ENCODE results near the gene TEPSIN. TPM values are rescaled to one million over a fixed set of nuclear protein-coding genes. Genes with fewer than 3 reads are reported as not detected.

Gene TEPSIN
- total and polyA plus RNA-seq, 2 of the 8 experiments (the other 6 are each of a cell fraction or from before 2014, with no cell fraction given), result 22.9 to 28.0 TPM

GRCh38 chr17:81285894-81286293 lies 47.0 kb upstream of the TEPSIN start:
- Histone ChIP-seq H2BK5ac (ENCODE audit: low read depth, low read length) (no peak overlapping the region; the same call in 1 of the 2 replicates), H3K23ac (ENCODE audit: insufficient read length) (no peak overlapping the region), H2BK120ac (replicated peaks; ENCODE audit: low read depth, low read length) (no peak overlapping the region), H3K79me2 (ENCODE audit: control insufficient read depth in 1 of 2, insufficient read depth in 2 of 2, low read length in 2 of 2) (peaks cover 0 to 12% of the 10 kb centered on the region in 2 experiments; a peak in 2 of 4 replicates), H3K36me3 (ENCODE audit: control insufficient read depth in 2 of 4, insufficient read depth in 4 of 4, low read length in 3 of 4) (peaks cover 0 to 10% (median 4%) of the 10 kb centered on the region in 4 experiments; a peak in 4 of 8 replicates), H3K56ac (replicated peaks; ENCODE audit: insufficient read length, low read depth, low read length) (no peak overlapping the region), H3K4me3 (ENCODE audit: extremely low read depth in 1 of 4, insufficient read depth in 2 of 4, low read depth in 3 of 4, low read length in 4 of 4) (no peak overlapping the region), H3K27me3 (replicated peaks in 1 of 4; ENCODE audit: control insufficient read depth in 3 of 4, extremely low read depth in 1 of 4, insufficient read depth in 3 of 4, low read length in 3 of 4) (no peaks in the 10 kb centered on the region), H2BK12ac (ENCODE audit: low read depth, low read length) (no peak overlapping the region), H4K91ac (replicated peaks; ENCODE audit: insufficient read length, low read length) (no peak overlapping the region), H3K9me3 (ENCODE audit: insufficient read depth in 2 of 2, low read depth in 1 of 2, low read length in 1 of 2) (no peaks in the 10 kb centered on the region), H3K4me1 (replicated peaks in 1 of 4; ENCODE audit: control insufficient read depth in 3 of 4, insufficient read depth in 4 of 4, low read length in 3 of 4) (peaks cover 0 to 12% (median 0%) of the 10 kb centered on the region in 4 experiments; a peak in 4 of 7 replicates), H3K4ac (replicated peaks; ENCODE audit: insufficient read length, low read depth, low read length) (no peak overlapping the region), H4K8ac (ENCODE audit: extremely low read depth, insufficient read depth, low read length) (no peak overlapping the region; the same call in none of the 2 replicates), H3K79me1 (ENCODE audit: low read depth, low read length) (peaks cover 13% of the 10 kb centered on the region), H2AFZ (ENCODE audit: low read length) (no peak overlapping the region), H2AK5ac (ENCODE audit: low read depth, low read length) (no peak overlapping the region), H3K14ac (ENCODE audit: insufficient read length) (no peak overlapping the region), H3K9ac (replicated peaks in 1 of 4; ENCODE audit: extremely low read depth in 1 of 4, low read depth in 3 of 4, low read length in 3 of 4) (no peak overlapping the region), H4K5ac (ENCODE audit: insufficient read length, low read depth, low read length) (no peak overlapping the region), H2BK15ac (ENCODE audit: low read length) (no peak overlapping the region), H3K4me2 (ENCODE audit: insufficient read depth in 1 of 2, low read depth in 2 of 2, low read length in 2 of 2) (no peak overlapping the region), H3K18ac (ENCODE audit: extremely low read depth, low read length) (no peak overlapping the region), H3K23me2 (ENCODE audit: low read depth, low read length) (no peaks in the 10 kb centered on the region), H3K27ac (ENCODE audit: low read depth, low read length) (no peak overlapping the region), H2BK20ac (ENCODE audit: low read length) (no peak overlapping the region), H4K20me1 (replicated peaks in 1 of 2; ENCODE audit: control insufficient read depth in 1 of 2, insufficient read depth in 2 of 2, low read length in 2 of 2) (peaks cover 12 to 13% of the 10 kb centered on the region in 2 experiments)
- DNase-seq (ENCODE audit: low read depth in 1 of 2, low spot score in 2 of 2) (no peak), FAIRE-seq (no peak)
- 95% methylated on average over 12 of the region's 12 CpGs; no CpG with 5 or more reads in 1 of the 2 experiments for WGBS, 2 experiments (ENCODE audit: extremely low coverage in 1 of 2, insufficient coverage in 1 of 2, insufficient read length in 1 of 2, insufficient replicate concordance in 2 of 2, low coverage in 1 of 2, low lambda C conversion rate in 2 of 2, missing lambda C conversion rate in 1 of 2)
- CTCF ChIA-PET (ENCODE audit: partially characterized antibody), result interaction anchor here (0.7 to 2.0 kb wide), 4 partner anchors 10 to 188 kb away, joined by 3 to 5 read pairs (median 4); no protein-coding TSS in a partner anchor
- POLR2A ChIA-PET (ENCODE audit: partially characterized antibody), result no interaction called here

All from H1 (cell line).